ENCODE results near the gene SBF2.

GRCh38 chr11:10023212-10023611 lies 270.8 kb downstream of the SBF2 start:
- TF ChIP-seq CTCF (IDR thresholded peaks at IDR 0.05) (no peak), EZH2 (IDR thresholded peaks at IDR 0.05; ENCODE audit: borderline replicate concordance, insufficient read depth, low read depth, low read length, poor library complexity, severe bottlenecking) (no peak)

All from B cell (primary cell).